Kidney glomerular epithelial cell (primary cell): Measurements from ENCODE around the gene SLC66A3.

Experiments
- DNase-seq: peaks from one replicate; lab custom pipeline; 2025; lab: John Stamatoyannopoulos, UW

The SLC66A3 gene

GRCh38 chr2:11214770-11215169, 59.5 kb downstream of the SLC66A3 start:
- DNase-seq, result no peak

GRCh38 chr2:11215407-11215806, 60.1 kb downstream of the SLC66A3 start:
- no peak for DNase-seq

GRCh38 chr2:11220445-11220844, 65.2 kb downstream of the SLC66A3 start:
- no peak for DNase-seq

GRCh38 chr2:11222845-11223244, 67.6 kb downstream of the SLC66A3 start:
- no peak for DNase-seq

GRCh38 chr2:11224887-11225286, 69.6 kb downstream of the SLC66A3 start:
- DNase-seq, result no peak

- no peak for DNase-seq
Observed at GRCh38 chr2:11227595-11227994, 72.3 kb downstream of the SLC66A3 start.
